ENCODE measurements around the gene CFAP45.
A peak's percentile ranks its signal among the peaks of the same experiment; 100 is the strongest.
"Not testable (repeated sequence)": the region's sequence is repeated elsewhere in the genome, so short reads cannot be mapped to it uniquely, and the experiment has no call there.

The CFAP45 gene

GRCh38 chr1:159904036-159904435 is 4.1 kb upstream of the CFAP45 start:
- not testable (repeated sequence) for DNase-seq

GRCh38 chr1:159902541-159902940 is 2.6 kb upstream of the CFAP45 start:
- no peak for DNase-seq

GRCh38 chr1:159900755-159901360 is 893 bp upstream of the CFAP45 start:
- DNase-seq: no peak

- not testable (repeated sequence) for DNase-seq
Observed at GRCh38 chr1:159899634-159900033, 331 bp downstream of the CFAP45 start.

- DNase-seq: no peak
Observed at GRCh38 chr1:159898527-159898926, 1.4 kb downstream of the CFAP45 start.

- no peak for DNase-seq
Observed at GRCh38 chr1:159897962-159898361, 2.0 kb downstream of the CFAP45 start.

GRCh38 chr1:159896546-159896930 is 3.4 kb downstream of the CFAP45 start:
- no peak for DNase-seq

GRCh38 chr1:159895836-159896545 is 4.0 kb downstream of the CFAP45 start:
- no peak for DNase-seq

- no peak for DNase-seq
Observed at GRCh38 chr1:159895286-159895685, 4.7 kb downstream of the CFAP45 start.

- DNase-seq: no peak
Observed at GRCh38 chr1:159892944-159893343, 7.0 kb downstream of the CFAP45 start.

- DNase-seq: peak; percentile 19 to 63 (median 46)
Observed at GRCh38 chr1:159891275-159892157, 8.4 kb downstream of the CFAP45 start.

GRCh38 chr1:159890390-159890789 is 9.6 kb downstream of the CFAP45 start:
- no peak for DNase-seq

- no peak for DNase-seq
Observed at GRCh38 chr1:159889821-159890252, 10.1 kb downstream of the CFAP45 start.

GRCh38 chr1:159889202-159889601 is 10.8 kb downstream of the CFAP45 start:
- DNase-seq: no peak

GRCh38 chr1:159884296-159884695 is 15.7 kb downstream of the CFAP45 start:
- DNase-seq: no peak

- DNase-seq: no peak
Observed at GRCh38 chr1:159883134-159883533, 16.8 kb downstream of the CFAP45 start.

- no peak for DNase-seq
Observed at GRCh38 chr1:159882527-159882862, 17.5 kb downstream of the CFAP45 start.

- peak in 1 of 4 experiments; percentile 15 for DNase-seq
Observed at GRCh38 chr1:159881622-159882526, 18.1 kb downstream of the CFAP45 start.

- DNase-seq: no peak
Observed at GRCh38 chr1:159880430-159880829, 19.5 kb downstream of the CFAP45 start.

- no peak for DNase-seq
Observed at GRCh38 chr1:159879977-159880376, 20.0 kb downstream of the CFAP45 start.

GRCh38 chr1:159879136-159879535 is 20.8 kb downstream of the CFAP45 start:
- DNase-seq: no peak

GRCh38 chr1:159877695-159878444 is 22.1 kb downstream of the CFAP45 start:
- no peak for DNase-seq

Measured in activated naive CD4-positive, alpha-beta T cell (primary cell).